Measurements from ENCODE around the gene CARHSP1.

The CARHSP1 gene

DNA sequence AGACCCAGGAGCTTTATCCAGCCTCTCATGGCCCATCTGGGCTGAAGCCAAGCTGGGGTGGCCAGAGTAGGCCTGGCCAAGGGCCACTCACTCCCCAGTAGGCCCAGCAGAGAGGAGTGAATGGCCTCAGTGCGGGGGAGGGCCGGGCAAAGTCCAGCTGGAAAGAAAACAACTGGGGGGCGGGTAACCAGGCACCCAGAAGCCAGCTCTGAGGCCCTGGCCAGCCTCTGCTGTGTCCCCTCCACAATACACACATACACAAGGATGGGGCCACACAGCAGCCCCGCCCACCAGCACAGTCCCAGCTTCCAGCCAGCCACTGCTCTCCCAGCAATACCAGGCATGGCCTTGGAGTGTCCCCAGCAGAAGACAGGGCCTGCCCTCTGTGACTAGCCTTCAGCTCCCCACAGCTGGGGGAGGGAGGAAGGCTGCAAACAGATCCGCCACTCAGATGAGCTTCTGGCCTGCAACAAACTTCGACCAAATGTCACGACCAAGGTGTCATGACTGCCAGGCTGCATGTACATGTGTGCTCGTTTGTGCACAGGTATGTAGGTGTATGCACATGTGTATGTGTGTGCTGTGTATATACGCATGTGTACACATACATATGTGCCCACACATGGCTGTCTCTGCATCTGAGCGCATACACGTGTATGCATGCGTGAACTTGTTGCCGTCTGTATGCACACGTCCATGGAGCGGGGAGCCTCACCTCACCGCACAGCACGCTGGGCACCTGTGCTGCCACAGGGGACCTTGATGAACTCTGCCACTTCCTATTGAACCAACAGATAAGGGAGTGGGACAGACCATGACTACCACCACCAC lies 5.0 kb downstream of the CARHSP1 start:
- peak overlapping the region; percentile 42 for H3K56ac ChIP-seq (ENCODE audit: low read length)
- no peak overlapping the region for H3K4me3 ChIP-seq (ENCODE audit: low read length)
- H3K27me3 ChIP-seq (ENCODE audit: insufficient read depth, low read length, poor library complexity), result no peaks in the 10 kb centered on the region
- no peak overlapping the region for H4K8ac ChIP-seq (ENCODE audit: low read depth, low read length)
- peaks cover 20% of the 10 kb centered on the region for H3K4me1 ChIP-seq (ENCODE audit: control insufficient read depth, low read depth, low read length)
- H2BK120ac ChIP-seq (ENCODE audit: low read depth, low read length), result no peak overlapping the region
- peak; percentile 84 for DNase-seq
- H3K23ac ChIP-seq (ENCODE audit: low read length), result no peak overlapping the region
- H3K79me2 ChIP-seq (ENCODE audit: control insufficient read depth, insufficient read depth, low read length), result peaks cover 80% of the 10 kb centered on the region
- H3K79me1 ChIP-seq (ENCODE audit: low read length), result peaks cover 36% of the 10 kb centered on the region
- no peak overlapping the region for H2BK5ac ChIP-seq (ENCODE audit: low read length)
- H2AK5ac ChIP-seq (ENCODE audit: low read length), result no peak overlapping the region
- peaks cover 3% of the 10 kb centered on the region for H3K36me3 ChIP-seq (ENCODE audit: control insufficient read depth, insufficient read depth, low read length)
- no peak overlapping the region for H3K18ac ChIP-seq (ENCODE audit: low read length)
- no peak overlapping the region for H3K4ac ChIP-seq (ENCODE audit: low read depth, low read length)
- no peak overlapping the region for H3K4me2 ChIP-seq (ENCODE audit: low read length)
- H3K27ac ChIP-seq (ENCODE audit: low read depth, low read length), result no peak overlapping the region
- peak overlapping the region; percentile 24 for H3K9ac ChIP-seq (ENCODE audit: low read length)
- H2BK15ac ChIP-seq (replicated peaks; ENCODE audit: low read depth), result no peak overlapping the region
- no peak overlapping the region for H4K5ac ChIP-seq (ENCODE audit: low read length)
- WGBS (ENCODE audit: extremely low coverage, insufficient coverage, low lambda C conversion rate), result no CpG with 5 or more reads among the region's 17 CpGs

DNA sequence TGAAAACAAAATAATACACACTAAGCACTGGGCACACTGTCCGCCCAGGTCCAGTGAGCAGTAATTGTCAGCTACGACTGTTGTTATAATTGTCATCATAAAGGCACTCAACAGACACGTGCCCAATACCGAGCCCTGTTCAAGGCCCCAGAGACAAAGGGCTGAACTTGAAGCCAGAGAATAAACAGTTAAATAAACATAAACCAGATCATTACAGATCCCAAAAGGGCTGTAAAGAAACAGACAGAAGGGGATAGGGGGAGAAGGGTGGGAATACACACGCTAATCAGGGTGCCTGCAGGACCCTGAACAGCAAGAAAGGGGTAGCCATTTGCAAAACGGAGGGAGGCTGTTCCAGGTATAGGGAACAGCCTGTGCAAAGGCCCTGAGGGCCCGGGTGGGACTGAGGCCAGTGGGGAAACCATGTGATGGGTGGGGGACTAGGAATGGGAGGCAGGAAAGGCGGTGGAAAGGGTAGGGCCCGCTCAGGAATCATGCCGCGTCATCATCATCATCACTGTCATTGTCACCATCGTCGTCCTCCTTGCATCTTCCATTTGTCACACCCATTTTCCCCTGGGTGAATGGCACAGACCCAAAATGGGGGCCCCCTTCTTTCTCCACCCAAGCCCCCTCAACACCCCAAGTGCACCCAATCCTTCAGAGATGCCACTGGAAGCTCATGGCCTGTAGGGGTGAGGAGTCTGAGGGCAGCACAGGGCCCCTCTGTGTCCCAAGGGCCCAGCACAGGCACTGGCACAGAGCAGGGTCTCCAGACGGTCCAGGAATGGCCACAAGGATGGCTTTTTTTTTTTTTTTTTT lies 6.3 kb downstream of the CARHSP1 start:
- Histone ChIP-seq H2BK120ac (ENCODE audit: low read depth, low read length) (no peak overlapping the region), H3K79me2 (ENCODE audit: control insufficient read depth, insufficient read depth, low read length) (peaks cover 76% of the 10 kb centered on the region), H4K8ac (ENCODE audit: low read depth, low read length) (no peak overlapping the region), H3K27me3 (ENCODE audit: insufficient read depth, low read length, poor library complexity) (no peaks in the 10 kb centered on the region), H3K9ac (ENCODE audit: low read length) (no peak overlapping the region), H3K79me1 (ENCODE audit: low read length) (peaks cover 39% of the 10 kb centered on the region), H2AK5ac (ENCODE audit: low read length) (no peak overlapping the region), H2BK15ac (replicated peaks; ENCODE audit: low read depth) (no peak overlapping the region), H3K18ac (ENCODE audit: low read length) (no peak overlapping the region), H3K36me3 (ENCODE audit: control insufficient read depth, insufficient read depth, low read length) (peaks cover 6% of the 10 kb centered on the region), H3K4me3 (ENCODE audit: low read length) (no peak overlapping the region), H3K27ac (ENCODE audit: low read depth, low read length) (no peak overlapping the region), H3K4ac (ENCODE audit: low read depth, low read length) (no peak overlapping the region), H3K23ac (ENCODE audit: low read length) (no peak overlapping the region), H4K5ac (ENCODE audit: low read length) (no peak overlapping the region), H2BK5ac (ENCODE audit: low read length) (no peak overlapping the region), H3K4me2 (ENCODE audit: low read length) (no peak overlapping the region), H3K56ac (ENCODE audit: low read length) (no peak overlapping the region), H3K4me1 (ENCODE audit: control insufficient read depth, low read depth, low read length) (peaks cover 20% of the 10 kb centered on the region)
- DNase-seq, result no peak
- WGBS (ENCODE audit: extremely low coverage, insufficient coverage, low lambda C conversion rate), result no CpG with 5 or more reads among the region's 14 CpGs

DNA sequence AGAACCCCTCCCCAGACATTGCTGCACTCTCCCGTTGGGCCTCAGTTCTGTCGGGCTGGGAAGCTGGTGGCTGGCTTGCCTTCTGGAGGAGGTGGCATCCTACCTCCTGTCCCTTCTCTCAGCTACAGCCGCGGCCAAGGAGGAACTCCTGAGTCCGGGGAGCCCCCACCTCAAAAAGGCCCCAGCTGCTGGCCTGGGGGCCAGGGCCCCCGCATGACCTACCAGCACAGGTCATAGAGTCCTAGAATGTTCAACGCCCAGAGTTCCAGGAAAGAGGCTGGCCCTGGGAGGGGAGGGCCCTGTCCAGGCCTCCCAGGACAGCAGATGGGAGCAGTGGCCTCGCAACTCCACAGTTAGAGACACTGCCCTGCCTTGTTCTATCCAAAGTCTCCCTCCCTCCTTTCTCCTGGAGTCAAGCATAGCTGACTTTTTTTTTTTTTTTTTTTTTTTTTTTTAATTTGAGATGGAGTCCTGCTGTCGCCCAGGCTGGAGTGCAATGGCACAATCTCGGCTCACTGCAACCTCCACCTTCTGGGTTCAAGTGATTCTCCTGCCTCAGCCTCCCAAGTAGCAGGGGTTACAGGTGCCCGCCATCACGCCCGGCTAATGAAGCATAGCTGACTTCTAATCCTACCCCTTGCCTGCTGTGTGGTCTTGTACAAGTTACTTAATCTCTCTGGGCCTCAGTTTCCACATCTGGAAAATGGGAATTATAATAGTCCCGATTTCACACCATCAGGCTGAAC lies 7.1 kb downstream of the CARHSP1 start:
- no peak overlapping the region for H3K9ac ChIP-seq (ENCODE audit: low read length)
- H2BK120ac ChIP-seq (ENCODE audit: low read depth, low read length), result no peak overlapping the region
- no peaks in the 10 kb centered on the region for H3K27me3 ChIP-seq (ENCODE audit: insufficient read depth, low read length, poor library complexity)
- H3K18ac ChIP-seq (ENCODE audit: low read length), result no peak overlapping the region
- H4K8ac ChIP-seq (ENCODE audit: low read depth, low read length), result no peak overlapping the region
- H2AK5ac ChIP-seq (ENCODE audit: low read length), result no peak overlapping the region
- WGBS (ENCODE audit: extremely low coverage, insufficient coverage, low lambda C conversion rate), result no CpG with 5 or more reads among the region's 14 CpGs
- H4K5ac ChIP-seq (ENCODE audit: low read length), result no peak overlapping the region
- H3K79me1 ChIP-seq (ENCODE audit: low read length), result peaks cover 36% of the 10 kb centered on the region
- peak overlapping the region; percentile 34 for H3K56ac ChIP-seq (ENCODE audit: low read length)
- H3K23ac ChIP-seq (ENCODE audit: low read length), result no peak overlapping the region
- H3K27ac ChIP-seq (ENCODE audit: low read depth, low read length), result no peak overlapping the region
- no peak overlapping the region for H3K4me2 ChIP-seq (ENCODE audit: low read length)
- H2BK5ac ChIP-seq (ENCODE audit: low read length), result no peak overlapping the region
- DNase-seq, result no peak
- peaks cover 20% of the 10 kb centered on the region for H3K4me1 ChIP-seq (ENCODE audit: control insufficient read depth, low read depth, low read length)
- no peak overlapping the region for H3K4ac ChIP-seq (ENCODE audit: low read depth, low read length)
- peaks cover 8% of the 10 kb centered on the region for H3K36me3 ChIP-seq (ENCODE audit: control insufficient read depth, insufficient read depth, low read length)
- no peak overlapping the region for H2BK15ac ChIP-seq (replicated peaks; ENCODE audit: low read depth)
- H3K79me2 ChIP-seq (ENCODE audit: control insufficient read depth, insufficient read depth, low read length), result peaks cover 69% of the 10 kb centered on the region
- H3K4me3 ChIP-seq (ENCODE audit: low read length), result no peak overlapping the region

DNA sequence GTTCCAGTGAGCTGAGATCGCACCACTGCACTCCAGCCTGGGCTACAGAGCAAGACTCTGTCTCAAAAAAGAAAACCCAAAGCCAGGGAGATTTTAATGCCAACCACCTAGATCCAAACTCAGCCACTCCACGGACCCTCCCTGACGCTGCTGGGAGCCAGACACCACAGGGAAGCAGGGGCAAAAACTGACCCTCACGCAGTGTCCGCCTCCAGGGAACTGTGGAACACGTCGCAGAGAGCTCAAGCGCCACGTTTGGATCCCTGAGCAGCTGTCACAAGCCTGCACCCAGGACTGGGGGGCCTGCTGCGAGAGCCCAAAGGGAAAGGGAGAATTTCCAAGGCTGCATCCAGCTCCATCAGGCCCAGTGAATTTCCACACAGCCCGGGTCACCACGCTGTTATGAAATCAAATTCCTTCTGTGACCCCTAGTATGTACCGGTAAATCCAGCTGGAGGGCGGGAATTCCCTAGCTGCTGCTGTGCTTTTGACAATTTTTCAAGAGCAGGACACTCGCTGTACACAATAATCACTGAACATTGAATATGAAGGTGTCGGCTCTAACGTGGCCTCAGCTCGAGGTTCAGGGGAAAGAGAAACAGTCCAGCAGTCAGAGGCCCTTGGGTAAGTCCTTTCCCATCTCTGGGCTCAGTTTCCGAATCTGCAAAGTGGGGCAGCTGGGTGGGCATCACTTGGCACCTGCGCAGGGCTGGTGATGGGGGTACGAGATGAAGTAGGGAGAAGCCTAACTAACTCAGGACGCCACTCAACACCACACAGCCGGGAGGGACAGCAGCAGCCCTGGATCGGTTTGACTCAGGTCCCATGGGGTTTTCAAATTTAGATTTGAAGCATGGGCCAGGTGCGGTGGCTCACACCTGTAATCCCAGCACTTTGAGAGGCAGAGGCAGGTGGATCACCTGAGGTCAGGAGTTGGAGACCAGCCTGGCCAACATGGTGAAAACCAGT lies 8.6 kb downstream of the CARHSP1 start:
- H2AK5ac ChIP-seq (ENCODE audit: low read length), result no peak overlapping the region
- no peak overlapping the region for H3K4ac ChIP-seq (ENCODE audit: low read depth, low read length)
- no peak overlapping the region for H3K56ac ChIP-seq (ENCODE audit: low read length)
- H3K18ac ChIP-seq (ENCODE audit: low read length), result no peak overlapping the region
- H2BK120ac ChIP-seq (ENCODE audit: low read depth, low read length), result no peak overlapping the region
- no peak overlapping the region for H4K8ac ChIP-seq (ENCODE audit: low read depth, low read length)
- H3K9ac ChIP-seq (ENCODE audit: low read length), result no peak overlapping the region
- H3K27me3 ChIP-seq (ENCODE audit: insufficient read depth, low read length, poor library complexity), result no peaks in the 10 kb centered on the region
- H2BK15ac ChIP-seq (replicated peaks; ENCODE audit: low read depth), result no peak overlapping the region
- H2BK5ac ChIP-seq (ENCODE audit: low read length), result no peak overlapping the region
- H3K27ac ChIP-seq (ENCODE audit: low read depth, low read length), result no peak overlapping the region
- no CpG with 5 or more reads among the region's 25 CpGs for WGBS (ENCODE audit: extremely low coverage, insufficient coverage, low lambda C conversion rate)
- peaks cover 12% of the 10 kb centered on the region for H3K4me1 ChIP-seq (ENCODE audit: control insufficient read depth, low read depth, low read length)
- no peak overlapping the region for H3K23ac ChIP-seq (ENCODE audit: low read length)
- H4K5ac ChIP-seq (ENCODE audit: low read length), result no peak overlapping the region
- no peak for DNase-seq
- peaks cover 31% of the 10 kb centered on the region for H3K79me1 ChIP-seq (ENCODE audit: low read length)
- peaks cover 10% of the 10 kb centered on the region for H3K36me3 ChIP-seq (ENCODE audit: control insufficient read depth, insufficient read depth, low read length)
- peaks cover 58% of the 10 kb centered on the region for H3K79me2 ChIP-seq (ENCODE audit: control insufficient read depth, insufficient read depth, low read length)
- no peak overlapping the region for H3K4me3 ChIP-seq (ENCODE audit: low read length)
- no peak overlapping the region for H3K4me2 ChIP-seq (ENCODE audit: low read length)

Measured in mesendoderm (in vitro differentiated cells).